Heart left ventricle (tissue), 16 donors: ENCODE data around the gene CCDC68. TPM values are rescaled to one million over a fixed set of nuclear protein-coding genes. Genes with fewer than 3 reads are reported as not detected.

Source experiments
- ATAC-seq, 4 donors: fragments of 200-7000 bp; cut with Tn5 transposase; one replicate each; pipeline ENCODE4 v1.9.1; 2020 to 2022; ENCODE audit warnings: moderate library complexity in 4 of 4, mild to moderate bottlenecking in 3 of 4, moderate number of reproducible peaks in 1 of 4
- DNase-seq, 5 donors: peaks; one replicate each; pipeline ENCODE4 v3.0.0-alpha.2; 2020
- H3K27ac ChIP-seq, 12 donors: fragments of 200-600 bp; sonication (generic) in 4 of 12; one replicate each; pipeline versions ENCODE4 v1.5.0 to v1.8.0; 2016 to 2022; ENCODE audit warnings: mild to moderate bottlenecking in 2 of 12
- H3K27me3 ChIP-seq, 9 donors: fragments of 200-600 bp; sonication (generic) in 2 of 9; one replicate each; pipeline versions ENCODE4 v1.5.1 to v1.8.0; 2016 to 2022; ENCODE audit warnings: mild to moderate bottlenecking in 3 of 9
- H3K36me3 ChIP-seq, 9 donors: fragments of 200-600 bp; sonication (generic) in 2 of 9; one replicate each; pipeline versions ENCODE4 v1.5.0 to v1.8.0; 2018 to 2022; ENCODE audit warnings: mild to moderate bottlenecking in 2 of 9
- H3K4me1 ChIP-seq, 12 donors: fragments of 200-600 bp; sonication (generic) in 4 of 12; one replicate each; pipeline versions ENCODE4 v1.5.0 to v1.8.0; 2016 to 2022; ENCODE audit warnings: mild to moderate bottlenecking in 3 of 12
- H3K4me3 ChIP-seq, 12 donors: fragments of 200-600 bp; sonication (generic) in 4 of 12; one replicate each; pipeline versions ENCODE4 v1.5.0 to v1.8.0; 2017 to 2022; ENCODE audit warnings: mild to moderate bottlenecking in 9 of 12, moderate library complexity in 4 of 12
- H3K9me3 ChIP-seq, 12 donors: fragments of 200-600 bp; sonication (generic) in 4 of 12; one replicate each; pipeline versions ENCODE4 v1.5.0 to v1.8.0; 2016 to 2022; ENCODE audit warnings: mild to moderate bottlenecking in 1 of 12
- CTCF ChIP-seq, 12 donors: fragments of 200-600 bp; sonication (generic) in 4 of 12; IDR thresholded peaks; one replicate each; pipeline versions ENCODE4 v1.5.0 to v1.8.0; 2018 to 2022; ENCODE audit warnings: antibody characterized with exemption in 12 of 12, mild to moderate bottlenecking in 5 of 12
- POLR2A ChIP-seq, 2 donors: fragments of 450-650 bp; IDR thresholded peaks; one replicate each; pipeline ENCODE4 v1.6.1; 2017; ENCODE audit warnings: antibody characterized with exemption in 2 of 2, mild to moderate bottlenecking in 2 of 2, moderate library complexity in 2 of 2
- WGBS, 4 donors: extraction: QIAGEN DNeasy Blood & Tissue Kit in 2 of 4; methylation state at CpG; one replicate each; pipeline versions ENCODE4 v1.1.5 to v1.1.7; 2013 to 2018; 5-methylcytosine and 5-hydroxymethylcytosine counted together
- intact Hi-C, 10 donors: fragments of 100-400 bp; cut with DNase I; formaldehyde crosslinking; loops; one replicate each; pipeline versions ENCODE4 v1.11.1 to v1.14.2; 2022
- polyA plus RNA-seq, 2 donors: library from polyadenylated mRNA; stranded (reverse); fragments of 200-250 nt; gene quantifications; one replicate each; pipeline ENCODE4 v1.2.3, GENCODE V29; 2013
- total RNA-seq, 9 donors: library from RNA; depleted of rRNA in 2 of 9; stranded (reverse); fragments of >200 nt in 2 of 9; fragmentation: NEBNext Ultra II Directional in 3 of 9; extraction: Animal tissue kit (Norgen Biotek cat#: 25700) in 3 of 9; gene quantifications; one replicate each; pipeline versions ENCODE4 v1.1.0 to v1.2.4, GENCODE V29; 2016 to 2023
- donor health status: ischemic (EF 13 %, LVEDD 7.1; RV severe dilation, severe dysfunction).
- donor health status: healthy with polysubstance abuse.
- donor health status: DM: no; HTN: yes; CAD: no.
- donor health status: DM: no; HTN: no; CAD: no.
- donor health status: ischemic (EF 25% LVEDD 6.9; RV normal size, moderate dysfunction).
- donor health status: ischemic (EF 25% LVEDD 5.7; RV mildly dilated, moderate dysfunction).
- donor health status: healthy.
- donor health status: DM: yes; HTN: yes; CAD: no.
- donor health status: ischemic (EF 35%, LVEDD 5.7; RV mildly dilated, moderate dysfunction).
- donor health status: nonischemic (EF 11% LVEDD 7.7; RV severe dilation, severe dysfunction).
- donor health status: DM: yes; HTN: yes; CAD: no.
- donor health status: PGD.
- donor health status: ischemic (EF 29% LVEDD 5.4; RV normal size, mild dysfunction).
- donor health status: nonischemic (EF 23%, LVEDD 6.1; RV moderate dilation, normal function).

The CCDC68 gene
- total and polyA plus RNA-seq, 11 donors = 2.0 to 11.6 (median 4.2) TPM

GRCh38 chr18:54888378-54888777, 70.9 kb downstream of the CCDC68 start:
- WGBS, 4 donors = 82 to 90% (median 88%) methylated on average over 2 of the region's 2 CpGs
- TF ChIP-seq POLR2A (IDR thresholded peaks at IDR 0.05) (no peak), CTCF (IDR thresholded peaks at IDR 0.05) (no peak)
- Histone ChIP-seq H3K4me1 (no peaks in the 10 kb centered on the region), H3K27me3 (no peaks in the 10 kb centered on the region), H3K4me3 (no peak overlapping the region), H3K27ac (no peak overlapping the region), H3K36me3 (no peaks in the 10 kb centered on the region), H3K9me3 (no peaks in the 10 kb centered on the region)
- no peak for ATAC-seq
- DNase-seq = no peak
- intact Hi-C loops = no loop called here

- H3K4me3 ChIP-seq = no peak overlapping the region
- no peak for TF ChIP-seq POLR2A (IDR thresholded peaks at IDR 0.05)
- TF ChIP-seq CTCF (IDR thresholded peaks at IDR 0.05) = no peak
- ATAC-seq = no peak
- H3K36me3 ChIP-seq = no peaks in the 10 kb centered on the region
- 85 to 89% (median 88%) methylated on average over 6 of the region's 6 CpGs for WGBS, 4 donors
- no peaks in the 10 kb centered on the region for H3K9me3 ChIP-seq
- H3K27me3 ChIP-seq = no peaks in the 10 kb centered on the region
- DNase-seq = no peak
- intact Hi-C loops = no loop called here
- no peak overlapping the region for H3K27ac ChIP-seq
- H3K4me1 ChIP-seq = no peaks in the 10 kb centered on the region
These were observed 75.3 kb downstream of the CCDC68 start for GRCh38 chr18:54883816-54884604.

DNA sequence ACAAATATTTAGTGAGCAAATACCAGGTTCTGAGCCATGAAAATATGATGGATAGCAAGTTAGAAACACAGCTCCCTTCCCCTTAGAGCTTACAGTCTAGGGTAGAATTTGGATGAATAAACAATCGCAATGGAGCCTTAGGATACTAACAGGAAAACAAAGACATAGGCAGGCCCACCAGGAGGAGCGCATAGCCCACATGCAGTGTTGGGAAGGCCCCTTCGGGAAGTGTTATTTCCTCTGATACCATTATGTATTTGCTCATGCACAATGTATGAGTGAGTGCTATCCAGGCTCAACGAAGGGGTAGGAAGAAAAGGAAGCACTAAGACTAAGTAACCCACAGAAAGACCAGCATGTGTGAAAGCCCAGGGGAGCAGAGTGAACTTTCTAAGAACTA, 76.9 kb downstream of the CCDC68 start:
- H3K9me3 ChIP-seq = no peaks in the 10 kb centered on the region
- H3K27ac ChIP-seq = no peak overlapping the region
- no peaks in the 10 kb centered on the region for H3K36me3 ChIP-seq
- TF ChIP-seq CTCF (IDR thresholded peaks at IDR 0.05) (no peak), POLR2A (IDR thresholded peaks at IDR 0.05) (no peak)
- no peak overlapping the region for H3K4me3 ChIP-seq
- intact Hi-C loops = no loop called here
- H3K27me3 ChIP-seq = no peaks in the 10 kb centered on the region
- no peaks in the 10 kb centered on the region for H3K4me1 ChIP-seq
- ATAC-seq (no peak), DNase-seq (no peak)
- WGBS, 4 donors = 51 to 65% (median 57%) methylated on average over 4 of the region's 4 CpGs

GRCh38 chr18:54881229-54881768, 78.0 kb downstream of the CCDC68 start:
- Histone ChIP-seq H3K9me3 (no peaks in the 10 kb centered on the region), H3K4me1 (no peaks in the 10 kb centered on the region), H3K4me3 (no peak overlapping the region), H3K36me3 (no peaks in the 10 kb centered on the region), H3K27me3 (no peaks in the 10 kb centered on the region), H3K27ac (no peak overlapping the region)
- WGBS, 4 donors = 53 to 64% (median 59%) methylated on average over 6 of the region's 6 CpGs
- TF ChIP-seq POLR2A (IDR thresholded peaks at IDR 0.05) (no peak), CTCF (IDR thresholded peaks at IDR 0.05) (no peak)
- DNase-seq (no peak), ATAC-seq (no peak)
- intact Hi-C loops = no loop called here
